ENCODE measurements around the gene ZNRF3.

DNA sequence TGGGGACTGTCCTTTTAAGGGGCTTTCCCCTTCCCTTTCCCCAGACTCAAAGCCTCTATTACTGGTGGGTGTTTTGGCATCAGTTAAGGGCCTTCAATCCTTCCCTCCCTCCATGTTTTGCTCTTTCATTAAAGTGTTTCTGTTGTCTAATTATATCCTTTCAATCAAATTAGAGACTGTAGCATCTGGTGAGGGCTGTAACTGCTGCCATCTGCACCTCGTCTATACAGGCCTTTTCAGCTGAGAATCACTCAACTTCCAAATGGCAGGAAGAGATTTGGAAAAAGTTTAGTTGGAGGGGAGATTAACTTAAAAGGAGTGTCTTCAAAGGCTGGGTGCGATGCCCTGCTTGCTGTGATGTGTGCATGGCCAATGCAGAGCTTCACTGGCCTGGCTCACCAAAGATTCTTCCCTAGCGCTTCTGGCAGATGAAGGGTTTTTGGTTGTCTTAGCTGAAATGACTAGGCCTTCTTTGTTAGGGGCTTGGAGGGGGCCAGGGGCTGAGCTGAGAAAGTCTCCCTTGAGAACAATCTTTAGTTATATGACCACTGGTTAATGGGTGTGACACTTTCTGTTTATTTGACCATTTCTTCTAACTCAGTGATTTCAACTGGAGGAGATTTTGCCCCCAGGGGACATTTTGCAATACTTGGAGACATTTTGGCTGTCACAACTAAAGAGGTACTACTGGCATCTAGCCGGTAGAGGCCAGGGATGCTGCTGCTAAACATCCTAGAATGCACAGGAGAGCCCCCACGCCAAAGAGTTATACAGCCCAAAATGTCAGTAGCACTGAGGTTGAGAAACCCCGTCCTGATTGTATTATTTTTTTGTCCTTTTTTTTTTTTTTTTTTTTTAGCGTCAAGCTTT, 197.0 kb downstream of the ZNRF3 start:
- TF ChIP-seq, protein P1, sequence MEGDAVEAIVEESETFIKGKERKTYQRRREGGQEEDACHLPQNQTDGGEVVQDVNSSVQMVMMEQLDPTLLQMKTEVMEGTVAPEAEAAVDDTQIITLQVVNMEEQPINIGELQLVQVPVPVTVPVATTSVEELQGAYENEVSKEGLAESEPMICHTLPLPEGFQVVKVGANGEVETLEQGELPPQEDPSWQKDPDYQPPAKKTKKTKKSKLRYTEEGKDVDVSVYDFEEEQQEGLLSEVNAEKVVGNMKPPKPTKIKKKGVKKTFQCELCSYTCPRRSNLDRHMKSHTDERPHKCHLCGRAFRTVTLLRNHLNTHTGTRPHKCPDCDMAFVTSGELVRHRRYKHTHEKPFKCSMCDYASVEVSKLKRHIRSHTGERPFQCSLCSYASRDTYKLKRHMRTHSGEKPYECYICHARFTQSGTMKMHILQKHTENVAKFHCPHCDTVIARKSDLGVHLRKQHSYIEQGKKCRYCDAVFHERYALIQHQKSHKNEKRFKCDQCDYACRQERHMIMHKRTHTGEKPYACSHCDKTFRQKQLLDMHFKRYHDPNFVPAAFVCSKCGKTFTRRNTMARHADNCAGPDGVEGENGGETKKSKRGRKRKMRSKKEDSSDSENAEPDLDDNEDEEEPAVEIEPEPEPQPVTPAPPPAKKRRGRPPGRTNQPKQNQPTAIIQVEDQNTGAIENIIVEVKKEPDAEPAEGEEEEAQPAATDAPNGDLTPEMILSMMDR (IDR thresholded peaks at IDR 0.05) = no peak
- no peak for TF ChIP-seq ZFX (IDR thresholded peaks at IDR 0.05; ENCODE audit: borderline replicate concordance)
